ENCODE measurements around the gene RASA3.
"Not testable (repeated sequence)": the region's sequence is repeated elsewhere in the genome, so short reads cannot be mapped to it uniquely, and the experiment has no call there.

RASA3 gene

GRCh38 chr13:113998781-113999617 lies 133.4 kb downstream of the RASA3 start:
- no peak for DNase-seq

- no peak for DNase-seq
Measured at GRCh38 chr13:113997845-113998751, 134.3 kb downstream of the RASA3 start.

GRCh38 chr13:113996912-113997745 lies 135.3 kb downstream of the RASA3 start:
- DNase-seq, result no peak

- no peak for DNase-seq
Measured at GRCh38 chr13:113996081-113996911, 136.1 kb downstream of the RASA3 start.

- no peak for DNase-seq
Measured at GRCh38 chr13:113995051-113995601, 137.3 kb downstream of the RASA3 start.

GRCh38 chr13:113992276-113993005 lies 140.0 kb downstream of the RASA3 start:
- no peak for DNase-seq

GRCh38 chr13:113991676-113992179 lies 140.7 kb downstream of the RASA3 start:
- DNase-seq, result no peak

GRCh38 chr13:113991191-113991669 lies 141.2 kb downstream of the RASA3 start:
- no peak for DNase-seq

- no peak for DNase-seq
Measured at GRCh38 chr13:113990321-113990837, 142.0 kb downstream of the RASA3 start.

- no peak for DNase-seq
Measured at GRCh38 chr13:113989585-113990300, 142.7 kb downstream of the RASA3 start.

GRCh38 chr13:113988859-113989258 lies 143.6 kb downstream of the RASA3 start:
- not testable (repeated sequence) for DNase-seq

- DNase-seq, result no peak
Measured at GRCh38 chr13:113982296-113982661, 150.1 kb downstream of the RASA3 start.

GRCh38 chr13:113981611-113982295 lies 150.7 kb downstream of the RASA3 start:
- DNase-seq, result no peak

- no peak for DNase-seq
Measured at GRCh38 chr13:113981194-113981605, 151.2 kb downstream of the RASA3 start.

- no peak for DNase-seq
Measured at GRCh38 chr13:113980489-113981064, 151.8 kb downstream of the RASA3 start.

GRCh38 chr13:113979791-113980471 lies 152.5 kb downstream of the RASA3 start:
- DNase-seq, result no peak

GRCh38 chr13:113978741-113979481 lies 153.5 kb downstream of the RASA3 start:
- no peak for DNase-seq

Data from stimulated activated CD4-positive, alpha-beta T cell treated with anti-CD3 and anti-CD28 coated beads, Interleukin-2, amount 100 ng/mL, for 24 hours (primary cell).